WTC11 (cell line): ENCODE results near the gene PTPRN2. TPM values are rescaled to one million over a fixed set of nuclear protein-coding genes. Genes with fewer than 3 reads are reported as not detected.

Experiments used
- ATAC-seq: fragments of 200-7000 bp; cut with Tn5 transposase; 2 replicates; pipeline ENCODE4 v1.10.0; 2021; ENCODE audit warnings: mild to moderate bottlenecking, moderate library complexity
- CTCF ChIA-PET: fragments of 300-600 bp; sonication (Branson Sonifier 250); formaldehyde crosslinking; loops from one replicate; lab custom pipeline; 2021; ENCODE audit warnings: antibody characterized with exemption; lab: Charles Lee
- POLR2A ChIA-PET: fragments of 350-600 bp; sonication (Branson Sonifier 250); formaldehyde crosslinking; loops from one replicate; lab custom pipeline; 2021; ENCODE audit warnings: antibody characterized with exemption; lab: Charles Lee
- DNase-seq: peaks from one replicate; pipeline ENCODE4 v3.0.0; 2021; ENCODE audit warnings: low spot score
- H3K27ac Mint-ChIP-seq: 2 replicates; pipeline ENCODE4 v1.8.0; 2021; ENCODE audit warnings: mixed read lengths
- H3K27me3 Mint-ChIP-seq: 2 replicates; pipeline ENCODE4 v1.8.0; 2021; ENCODE audit warnings: low read depth, mild to moderate bottlenecking, moderate library complexity, mixed read lengths
- H3K36me3 Mint-ChIP-seq: 2 replicates; pipeline ENCODE4 v1.8.0; 2021; ENCODE audit warnings: mixed read lengths
- H3K4me1 Mint-ChIP-seq: 2 replicates; pipeline ENCODE4 v1.8.0; 2022; ENCODE audit warnings: mixed read lengths
- H3K4me3 Mint-ChIP-seq: 2 replicates; pipeline ENCODE4 v1.8.0; 2021; ENCODE audit warnings: mild to moderate bottlenecking, moderate library complexity, mixed read lengths
- H3K9me3 Mint-ChIP-seq: 2 replicates; pipeline ENCODE4 v1.8.0; 2021; ENCODE audit warnings: mixed read lengths
- ATF2 ChIP-seq: sonication (generic); formaldehyde crosslinking; IDR thresholded peaks from 2 replicates; pipeline ENCODE4 v1.8.1; 2022; ENCODE audit warnings: low read depth, missing genetic modification reagents, borderline replicate concordance
- CBFB ChIP-seq: sonication (generic); formaldehyde crosslinking; IDR thresholded peaks from 2 replicates; pipeline ENCODE4 v1.8.1; 2022; ENCODE audit warnings: mild to moderate bottlenecking, low read depth, missing genetic modification reagents
- E2F5 ChIP-seq: sonication (generic); formaldehyde crosslinking; IDR thresholded peaks from 2 replicates; pipeline ENCODE4 v1.8.1; 2022; ENCODE audit warnings: mild to moderate bottlenecking, moderate library complexity, missing genetic modification reagents
- EMX1 ChIP-seq: fragments of 250-450 bp; sonication (Bioruptor Pico); IDR thresholded peaks from 2 replicates; pipeline ENCODE4 v1.8.0; 2021; ENCODE audit warnings: mild to moderate bottlenecking
- FOXK1 ChIP-seq: sonication (generic); formaldehyde crosslinking; IDR thresholded peaks from 2 replicates; pipeline ENCODE4 v1.8.0; 2022; ENCODE audit warnings: mild to moderate bottlenecking, moderate library complexity, missing genetic modification reagents
- GRHL2 ChIP-seq: fragments of 250-450 bp; sonication (Bioruptor Pico); IDR thresholded peaks from 2 replicates; pipeline ENCODE4 v1.8.0; 2022; ENCODE audit warnings: mild to moderate bottlenecking, moderate library complexity; ENCODE audit not compliant: insufficient replicate concordance, severe bottlenecking
- IRF2 ChIP-seq: sonication (generic); formaldehyde crosslinking; IDR thresholded peaks from 2 replicates; pipeline ENCODE4 v1.8.0; 2022; ENCODE audit warnings: low read depth, missing genetic modification reagents, borderline replicate concordance
- KAT7 ChIP-seq: sonication (generic); formaldehyde crosslinking; IDR thresholded peaks from 2 replicates; pipeline ENCODE4 v1.8.1; 2023; ENCODE audit warnings: missing genetic modification reagents, mild to moderate bottlenecking, borderline replicate concordance
- NR3C1 ChIP-seq: sonication (generic); formaldehyde crosslinking; conservative IDR thresholded peaks from 2 replicates; pipeline ENCODE4 v1.8.1; 2023; ENCODE audit warnings: low read depth, mild to moderate bottlenecking, missing genetic modification reagents
- SP1 ChIP-seq: sonication (generic); formaldehyde crosslinking; conservative IDR thresholded peaks from 2 replicates; pipeline ENCODE4 v1.8.1; 2022; ENCODE audit warnings: missing genetic modification reagents
- ZMAT4 ChIP-seq: fragments of 250-450 bp; sonication (Bioruptor Pico); IDR thresholded peaks from 2 replicates; pipeline ENCODE4 v1.9.0; 2021; ENCODE audit warnings: mild to moderate bottlenecking
- ZNF281 ChIP-seq: sonication (generic); formaldehyde crosslinking; IDR thresholded peaks from 2 replicates; pipeline ENCODE4 v1.8.0; 2023; ENCODE audit warnings: mild to moderate bottlenecking, missing genetic modification reagents
- ZNF396 ChIP-seq: fragments of 250-450 bp; sonication (Bioruptor Pico); IDR thresholded peaks from 2 replicates; pipeline ENCODE4 v1.8.0; 2021; ENCODE audit warnings: mild to moderate bottlenecking, moderate library complexity, borderline replicate concordance
- total RNA-seq: library from RNA; stranded (reverse); gene quantifications from 3 replicates; pipeline ENCODE4 v1.2.3, GENCODE V29; 2021
- TF ChIP-seq, protein P1 (sequence below): fragments of 250-450 bp; sonication (Bioruptor Pico); IDR thresholded peaks from 2 replicates; pipeline ENCODE4 v1.9.0; 2021; ENCODE audit warnings: mild to moderate bottlenecking

The PTPRN2 gene
- total RNA-seq, 1 experiment from 2014 or later = 4.7 TPM

DNA sequence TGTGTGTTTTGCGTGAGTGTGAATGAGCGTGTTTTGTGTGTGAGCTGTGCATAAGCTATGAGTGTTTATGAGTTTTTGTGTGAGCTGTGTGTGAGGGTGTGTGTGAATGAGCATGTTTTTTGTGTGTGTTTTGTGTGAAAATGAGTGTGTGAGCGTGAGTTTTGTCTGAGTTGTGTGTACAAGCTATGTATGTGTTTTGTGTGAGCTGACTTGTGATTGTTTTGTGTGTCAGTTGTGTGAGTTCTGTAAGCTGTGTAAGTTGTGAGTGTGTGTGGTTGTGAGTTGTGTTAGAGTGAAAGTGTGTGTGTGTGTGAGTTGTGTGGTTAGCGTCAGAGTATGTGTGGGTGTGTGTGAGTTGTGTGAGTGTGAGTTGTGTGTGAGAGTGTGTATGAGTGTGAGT, 343.2 kb downstream of the PTPRN2 start (continued):
- TF ChIP-seq ZNF281 = no peak
- no peak for TF ChIP-seq ZNF396 (CRISPR knock-in tag)
- no peak for TF ChIP-seq KAT7 (CRISPR knock-in tag)
- TF ChIP-seq SP1 (CRISPR knock-in tag) = no peak
- TF ChIP-seq CBFB (CRISPR knock-in tag) = no peak
- no peak for TF ChIP-seq IRF2 (CRISPR knock-in tag)

DNA sequence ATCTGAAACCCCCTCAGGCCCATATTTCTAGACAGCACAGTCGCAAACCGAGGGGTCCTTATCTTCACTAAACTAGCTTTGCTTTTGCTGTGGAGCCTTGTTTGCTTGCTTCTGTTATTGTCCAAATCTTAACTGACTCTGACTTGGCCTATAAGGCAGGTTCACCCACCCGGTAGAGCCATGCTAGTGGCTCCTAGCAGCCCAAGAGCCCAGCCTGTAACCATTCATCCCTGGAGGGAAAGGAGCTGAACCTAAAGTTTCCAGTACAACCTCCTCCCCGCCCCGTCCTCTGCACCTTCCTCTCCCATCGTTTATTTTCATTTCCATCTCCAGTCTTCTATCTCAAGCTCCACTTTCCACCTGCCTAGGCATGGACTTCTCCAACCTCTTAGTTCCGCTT, 345.7 kb downstream of the PTPRN2 start:
- Mint-ChIP-seq H3K36me3 (peaks cover 8% of the 10 kb centered on the region; the same call in 1 of the 2 replicates), H3K27me3 (no peaks in the 10 kb centered on the region), H3K27ac (no peak overlapping the region), H3K9me3 (peaks cover 10% of the 10 kb centered on the region), H3K4me3 (no peak overlapping the region), H3K4me1 (peaks cover 16% of the 10 kb centered on the region; the same call in 1 of the 2 replicates)
- TF ChIP-seq, protein P1, sequence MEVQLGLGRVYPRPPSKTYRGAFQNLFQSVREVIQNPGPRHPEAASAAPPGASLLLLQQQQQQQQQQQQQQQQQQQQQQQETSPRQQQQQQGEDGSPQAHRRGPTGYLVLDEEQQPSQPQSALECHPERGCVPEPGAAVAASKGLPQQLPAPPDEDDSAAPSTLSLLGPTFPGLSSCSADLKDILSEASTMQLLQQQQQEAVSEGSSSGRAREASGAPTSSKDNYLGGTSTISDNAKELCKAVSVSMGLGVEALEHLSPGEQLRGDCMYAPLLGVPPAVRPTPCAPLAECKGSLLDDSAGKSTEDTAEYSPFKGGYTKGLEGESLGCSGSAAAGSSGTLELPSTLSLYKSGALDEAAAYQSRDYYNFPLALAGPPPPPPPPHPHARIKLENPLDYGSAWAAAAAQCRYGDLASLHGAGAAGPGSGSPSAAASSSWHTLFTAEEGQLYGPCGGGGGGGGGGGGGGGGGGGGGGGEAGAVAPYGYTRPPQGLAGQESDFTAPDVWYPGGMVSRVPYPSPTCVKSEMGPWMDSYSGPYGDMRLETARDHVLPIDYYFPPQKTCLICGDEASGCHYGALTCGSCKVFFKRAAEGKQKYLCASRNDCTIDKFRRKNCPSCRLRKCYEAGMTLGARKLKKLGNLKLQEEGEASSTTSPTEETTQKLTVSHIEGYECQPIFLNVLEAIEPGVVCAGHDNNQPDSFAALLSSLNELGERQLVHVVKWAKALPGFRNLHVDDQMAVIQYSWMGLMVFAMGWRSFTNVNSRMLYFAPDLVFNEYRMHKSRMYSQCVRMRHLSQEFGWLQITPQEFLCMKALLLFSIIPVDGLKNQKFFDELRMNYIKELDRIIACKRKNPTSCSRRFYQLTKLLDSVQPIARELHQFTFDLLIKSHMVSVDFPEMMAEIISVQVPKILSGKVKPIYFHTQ (CRISPR knock-in tag) = no peak
- TF ChIP-seq GRHL2 (CRISPR knock-in tag) = no peak
- TF ChIP-seq ZMAT4 (CRISPR knock-in tag) = no peak
- no peak for TF ChIP-seq CBFB (CRISPR knock-in tag)
- TF ChIP-seq NR3C1 (CRISPR knock-in tag) = no peak
- ATAC-seq (no peak), DNase-seq (no peak)
- ChIA-PET CTCF (no interaction called here), POLR2A (no interaction called here)

DNA sequence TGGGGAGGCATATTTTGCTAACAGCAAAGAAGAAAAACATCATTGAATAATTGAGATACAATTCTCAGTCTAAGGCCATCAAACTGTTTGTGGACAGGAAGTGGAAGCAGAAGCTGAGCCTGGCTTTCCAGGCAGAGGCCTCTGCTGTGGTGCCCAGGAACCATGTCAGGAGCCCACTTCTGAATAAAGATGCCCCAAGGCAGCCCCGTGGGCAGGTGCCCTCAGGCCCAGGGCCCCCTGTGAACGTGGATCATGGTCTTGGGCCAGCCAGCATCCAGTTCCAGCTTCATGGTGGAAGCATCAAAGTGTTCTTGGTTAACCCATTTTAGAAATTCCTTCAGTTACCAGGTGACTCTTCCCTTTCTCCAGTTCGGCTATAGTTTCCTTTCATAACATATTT, 346.8 kb downstream of the PTPRN2 start:
- H3K36me3 Mint-ChIP-seq = peaks cover 4% of the 10 kb centered on the region; the same call in 1 of the 2 replicates
- ChIA-PET POLR2A (no interaction called here), CTCF (no interaction called here)

More for the DNA sequence above, 346.8 kb downstream of the PTPRN2 start:
- Mint-ChIP-seq H3K4me1 (peaks cover 16% of the 10 kb centered on the region; the same call in 1 of the 2 replicates), H3K27ac (no peak overlapping the region), H3K4me3 (no peak overlapping the region), H3K9me3 (peaks cover 4% of the 10 kb centered on the region), H3K27me3 (no peaks in the 10 kb centered on the region)
- no peak for TF ChIP-seq FOXK1 (CRISPR knock-in tag)
- no peak for TF ChIP-seq ATF2 (CRISPR knock-in tag)
- no peak for TF ChIP-seq EMX1 (CRISPR knock-in tag)
- TF ChIP-seq E2F5 (CRISPR knock-in tag) = no peak
- ATAC-seq (no peak), DNase-seq (no peak)
